ENCODE measurements around the gene DYTN. TPM values are rescaled to one million over a fixed set of nuclear protein-coding genes. Genes with fewer than 3 reads are reported as not detected.

Gene DYTN
- total RNA-seq, 2 donors from 2014 or later, result not detected

GRCh38 chr2:206631340-206631739 lies 86.9 kb downstream of the DYTN start:
- H3K4me3 ChIP-seq, result no peak overlapping the region
- no peaks in the 10 kb centered on the region for H3K4me1 ChIP-seq
- intact Hi-C loops (cut with DNase I), result no loop called here
- H3K27ac ChIP-seq, result no peak overlapping the region
- TF ChIP-seq CTCF (IDR thresholded peaks at IDR 0.05), result no peak
- H3K9ac ChIP-seq (ENCODE audit: low read depth in 2 of 2, low read length in 2 of 2), result no peak overlapping the region
- H3K9me3 ChIP-seq, result no peaks in the 10 kb centered on the region
- no peaks in the 10 kb centered on the region for H3K36me3 ChIP-seq
- H3K27me3 ChIP-seq, result no peaks in the 10 kb centered on the region
- no peak for DNase-seq

DNA sequence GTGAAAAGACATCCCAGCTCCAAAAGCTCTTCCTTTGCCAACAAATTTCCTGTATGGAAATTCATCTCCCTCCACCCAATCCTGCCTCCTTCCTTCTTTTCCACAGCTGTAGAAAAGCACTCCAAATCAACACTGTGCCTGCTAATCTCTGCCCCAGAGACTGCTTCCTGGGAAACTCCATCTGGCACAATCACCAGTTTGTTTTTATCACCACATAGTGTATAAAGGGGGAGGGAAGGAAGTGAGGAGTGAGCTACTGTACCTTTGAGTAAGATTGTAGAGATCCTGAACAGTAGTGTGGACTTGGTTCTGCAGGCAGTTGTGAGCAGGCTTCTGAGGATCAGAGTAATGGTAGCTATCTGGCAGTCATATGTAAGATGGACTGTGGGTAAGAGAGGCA lies 90.6 kb downstream of the DYTN start:
- no peak overlapping the region for H3K4me3 ChIP-seq
- no peak for TF ChIP-seq CTCF (IDR thresholded peaks at IDR 0.05)
- H3K36me3 ChIP-seq, result no peaks in the 10 kb centered on the region
- no peak overlapping the region for H3K27ac ChIP-seq
- no peaks in the 10 kb centered on the region for H3K9me3 ChIP-seq
- H3K27me3 ChIP-seq, result no peaks in the 10 kb centered on the region
- H3K9ac ChIP-seq (ENCODE audit: low read depth in 2 of 2, low read length in 2 of 2), result no peak overlapping the region
- intact Hi-C loops (cut with DNase I), result no loop called here
- no peak for DNase-seq
- no peaks in the 10 kb centered on the region for H3K4me1 ChIP-seq

DNA sequence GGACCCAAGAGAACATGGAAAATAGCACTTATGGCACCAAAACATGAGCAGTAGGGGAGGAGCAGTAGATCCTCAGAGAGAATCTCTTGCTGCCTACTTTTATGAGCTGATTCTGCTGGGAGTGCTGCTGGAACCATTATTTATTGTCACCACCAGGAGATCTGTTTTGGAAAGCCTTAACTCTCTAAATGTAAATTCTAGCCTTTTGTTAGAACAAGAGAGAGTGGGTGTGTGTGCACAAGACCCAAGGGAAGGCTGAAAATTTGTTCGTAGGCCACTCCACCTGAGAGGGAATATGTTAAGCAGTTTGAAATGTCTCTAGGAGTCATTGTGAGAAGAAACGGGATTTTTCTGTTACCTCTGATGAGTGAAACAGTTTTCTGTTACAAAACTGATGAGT lies 92.1 kb downstream of the DYTN start:
- no peak for TF ChIP-seq CTCF (IDR thresholded peaks at IDR 0.05)
- Histone ChIP-seq H3K9ac (ENCODE audit: low read depth in 2 of 2, low read length in 2 of 2) (no peak overlapping the region), H3K36me3 (no peaks in the 10 kb centered on the region), H3K27ac (no peak overlapping the region), H3K4me1 (no peaks in the 10 kb centered on the region), H3K27me3 (no peaks in the 10 kb centered on the region), H3K9me3 (no peaks in the 10 kb centered on the region), H3K4me3 (no peak overlapping the region)
- intact Hi-C loops (cut with DNase I), result no loop called here
- no peak for DNase-seq

- no peak for TF ChIP-seq CTCF (IDR thresholded peaks at IDR 0.05)
These were observed 99.2 kb downstream of the DYTN start for GRCh38 chr2:206619011-206619410.

GRCh38 chr2:206616151-206616550 lies 102.0 kb downstream of the DYTN start:
- no peak overlapping the region for H3K27ac ChIP-seq
- H3K4me1 ChIP-seq, result no peaks in the 10 kb centered on the region
- intact Hi-C loops (cut with DNase I), result no loop called here
- H3K36me3 ChIP-seq, result no peaks in the 10 kb centered on the region
- TF ChIP-seq CTCF (IDR thresholded peaks at IDR 0.05), result no peak
- H3K9me3 ChIP-seq, result no peaks in the 10 kb centered on the region
- H3K27me3 ChIP-seq, result no peaks in the 10 kb centered on the region
- no peak overlapping the region for H3K9ac ChIP-seq (ENCODE audit: low read depth in 2 of 2, low read length in 2 of 2)
- DNase-seq, result no peak
- no peak overlapping the region for H3K4me3 ChIP-seq

More at GRCh38 chr2:206619011-206619410, 99.2 kb downstream of the DYTN start:
- no peak for DNase-seq
- Histone ChIP-seq H3K4me1 (no peaks in the 10 kb centered on the region), H3K4me3 (no peak overlapping the region), H3K36me3 (no peaks in the 10 kb centered on the region), H3K9me3 (no peaks in the 10 kb centered on the region), H3K9ac (ENCODE audit: low read depth in 2 of 2, low read length in 2 of 2) (no peak overlapping the region), H3K27me3 (no peaks in the 10 kb centered on the region), H3K27ac (no peak overlapping the region)
- intact Hi-C loops (cut with DNase I), result no loop called here
